GM08714 (cell line): ENCODE data around the gene SRSF1.
A peak's percentile ranks its signal among the peaks of the same experiment; 100 is the strongest.

Experiments used
- H3K4me3 ChIP-seq: fragments of 200-500 bp; sonication (Bioruptor generic); 2 replicates; pipeline ENCODE4 v1.5.1; 2014; ENCODE audit warnings: mild to moderate bottlenecking, low read length, inconsistent platforms
- ZNF274 ChIP-seq: IDR thresholded peaks from 2 replicates; pipeline ENCODE4 v1.6.1; 2012; ENCODE audit warnings: mild to moderate bottlenecking, low read depth, low read length

The SRSF1 gene

DNA sequence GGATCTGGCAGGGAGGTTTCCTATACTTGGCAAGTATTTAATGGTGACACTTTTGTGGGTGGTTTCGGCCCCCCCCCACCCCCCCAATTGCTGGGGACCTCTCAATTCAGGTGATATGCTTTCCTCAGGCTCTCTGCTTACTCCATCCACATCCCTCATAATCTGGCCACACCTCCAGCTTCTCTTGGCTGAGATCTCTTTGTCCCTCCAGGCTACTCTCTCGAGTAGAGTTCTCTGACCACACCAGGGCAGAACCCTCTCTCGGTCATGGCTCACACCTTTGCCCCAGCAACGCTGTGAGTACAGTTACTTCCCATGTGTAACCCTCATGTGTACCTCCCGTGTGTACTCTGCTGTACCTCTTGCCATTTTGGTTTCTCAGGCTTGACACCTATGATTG is 34.1 kb upstream of the SRSF1 start:
- no peak overlapping the region for H3K4me3 ChIP-seq
- TF ChIP-seq ZNF274, result no peak

DNA sequence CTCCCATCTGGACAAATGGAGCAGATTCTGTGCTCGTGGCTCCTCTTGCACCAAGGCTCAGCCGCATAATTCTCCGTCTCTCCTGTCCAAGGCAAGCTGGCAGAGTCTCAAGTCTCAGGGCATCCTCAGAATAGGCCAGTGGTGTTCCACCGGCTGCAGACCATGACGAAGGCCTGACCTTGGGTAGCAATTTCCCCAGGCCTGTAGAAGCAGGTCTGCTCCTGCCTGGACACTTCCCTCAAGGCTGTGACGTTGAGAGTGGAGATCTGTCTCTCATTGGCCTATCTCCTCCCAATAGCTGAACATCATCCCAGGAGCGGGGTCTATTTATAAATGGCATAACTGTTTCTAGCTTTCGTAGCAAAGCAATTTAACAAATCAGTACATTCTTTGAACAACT is 33.3 kb upstream of the SRSF1 start:
- no peak overlapping the region for H3K4me3 ChIP-seq
- TF ChIP-seq ZNF274, result no peak

DNA sequence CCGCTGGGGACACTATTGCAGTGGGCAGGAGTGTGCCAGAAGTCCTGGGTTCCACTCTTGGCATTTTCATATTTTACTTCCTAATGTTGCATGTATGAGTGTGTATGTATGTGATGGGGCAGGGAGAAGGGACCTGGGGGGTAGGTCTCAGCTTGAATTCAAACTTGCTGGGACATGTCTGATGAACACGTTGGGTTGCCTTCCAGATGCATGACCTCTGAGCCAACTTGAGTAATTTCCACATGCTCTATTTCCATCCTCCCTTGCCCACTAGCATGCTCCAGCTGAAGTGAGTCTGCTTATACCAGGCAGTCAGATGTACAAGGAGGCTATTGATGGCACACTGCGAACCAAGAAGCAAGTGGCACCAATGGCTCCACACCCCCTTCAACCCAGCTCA is 32.9 kb upstream of the SRSF1 start:
- no peak for TF ChIP-seq ZNF274
- H3K4me3 ChIP-seq, result no peak overlapping the region

DNA sequence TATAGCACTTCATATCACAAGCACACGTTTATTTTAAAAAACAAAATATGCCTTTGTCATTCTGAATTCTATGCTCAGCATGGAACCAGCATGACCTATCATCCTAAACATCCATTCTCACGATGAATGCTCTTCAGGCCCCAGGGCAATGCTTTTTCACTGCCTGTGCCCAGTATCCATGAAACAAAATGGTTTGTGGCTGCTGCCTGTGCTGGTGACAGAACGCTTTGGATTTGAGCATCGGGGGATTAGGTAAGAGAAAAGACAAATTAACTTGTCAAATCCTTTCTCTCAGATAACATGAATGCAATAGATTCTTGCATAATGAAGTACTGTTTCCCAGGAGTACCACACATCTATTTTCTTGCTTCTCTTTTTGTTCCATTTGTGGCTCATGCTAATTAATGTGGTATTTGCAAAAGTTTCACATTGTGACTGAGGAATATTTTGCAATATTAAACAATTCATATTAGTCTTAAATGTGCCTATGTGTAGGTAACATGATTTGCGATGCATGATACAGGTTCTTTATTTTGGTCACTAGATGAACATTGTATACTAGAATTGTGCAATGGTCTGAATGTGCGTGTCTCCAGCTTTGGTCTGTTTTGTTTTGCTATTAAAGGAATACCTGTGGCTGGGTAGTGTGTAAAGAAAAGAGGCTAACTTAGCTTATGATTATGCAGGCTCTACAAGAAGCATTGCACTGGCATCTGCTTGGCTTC is 25.8 kb upstream of the SRSF1 start:
- no peak for TF ChIP-seq ZNF274
- H3K4me3 ChIP-seq, result no peak overlapping the region

DNA sequence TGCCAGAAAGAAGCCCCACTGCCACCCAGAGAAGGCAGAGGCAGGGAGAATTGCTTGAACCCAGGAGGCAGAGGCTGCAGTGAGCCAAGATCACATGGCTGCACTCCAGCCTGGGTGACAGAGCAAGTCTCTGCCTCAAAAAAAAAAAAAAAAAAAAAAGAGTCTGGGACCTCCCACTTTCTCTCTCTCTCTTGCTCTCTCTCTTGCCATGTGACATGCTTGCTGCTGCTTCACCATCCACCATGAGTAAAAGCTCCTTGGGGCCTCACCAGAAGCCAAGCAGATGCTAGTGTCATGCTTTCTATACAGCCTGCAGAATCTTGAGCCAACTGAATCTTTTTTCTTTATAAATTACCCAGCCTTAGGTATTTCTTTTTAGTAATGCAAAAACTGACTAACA is 21.5 kb upstream of the SRSF1 start:
- no peak for TF ChIP-seq ZNF274
- no peak overlapping the region for H3K4me3 ChIP-seq

DNA sequence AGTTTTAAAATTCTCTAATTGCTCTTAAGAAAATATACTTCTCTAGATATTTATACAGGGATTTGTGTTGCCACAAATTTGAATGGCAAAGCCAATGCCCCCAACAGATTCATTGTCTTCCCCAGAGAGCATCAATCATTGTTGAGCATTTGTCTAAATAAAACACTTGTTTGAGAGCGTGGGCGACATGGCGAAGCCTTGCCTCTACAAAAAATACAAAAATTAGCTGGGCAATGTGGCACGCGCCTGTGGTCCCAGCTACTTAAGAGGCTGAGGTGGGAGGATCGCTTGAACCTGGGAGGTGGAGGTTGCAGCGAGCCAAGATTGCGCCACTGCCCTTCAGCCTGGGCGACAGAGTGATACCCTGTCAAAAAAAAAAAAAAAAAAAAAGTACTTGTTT is 13.4 kb upstream of the SRSF1 start:
- no peak overlapping the region for H3K4me3 ChIP-seq
- no peak for TF ChIP-seq ZNF274

DNA sequence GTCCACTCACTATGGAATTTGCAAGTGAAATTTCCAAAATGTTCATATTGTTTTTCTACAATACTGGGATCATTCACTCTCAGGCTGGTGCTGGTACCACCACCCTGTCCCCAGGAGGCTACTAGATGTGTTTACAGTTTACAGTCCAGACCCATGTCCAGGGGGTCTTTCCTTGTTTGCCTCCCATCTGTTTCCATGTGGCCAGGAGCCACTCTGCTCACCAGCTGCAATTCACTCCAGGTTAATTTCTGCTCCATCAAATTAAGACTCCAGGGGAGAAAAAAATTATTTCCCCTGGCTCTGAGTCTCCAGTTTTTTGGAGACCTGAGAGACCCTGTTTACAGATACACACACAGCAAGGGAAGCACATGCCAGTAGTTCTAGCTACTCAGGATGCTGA is 12.5 kb upstream of the SRSF1 start:
- no peak for TF ChIP-seq ZNF274
- no peak overlapping the region for H3K4me3 ChIP-seq

DNA sequence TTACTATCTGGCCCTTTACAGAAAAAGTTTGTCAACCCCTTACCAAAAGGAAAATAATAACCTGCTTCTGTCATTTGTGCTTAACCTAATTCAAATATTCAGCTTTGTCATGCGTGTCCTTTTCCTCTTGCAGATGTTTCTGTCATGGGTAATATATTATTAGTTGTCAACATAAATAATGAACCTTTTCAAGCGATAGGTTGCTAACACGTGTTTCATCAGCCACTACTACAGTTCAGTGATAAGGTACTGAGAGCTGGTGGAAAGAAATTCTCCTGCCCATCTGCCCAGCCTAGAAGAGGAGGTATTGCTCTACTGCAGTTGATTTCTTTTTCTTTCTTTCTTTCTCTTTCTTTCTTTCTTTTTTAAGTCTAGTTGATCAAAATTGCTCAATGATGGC is 12.0 kb upstream of the SRSF1 start:
- no peak overlapping the region for H3K4me3 ChIP-seq

DNA sequence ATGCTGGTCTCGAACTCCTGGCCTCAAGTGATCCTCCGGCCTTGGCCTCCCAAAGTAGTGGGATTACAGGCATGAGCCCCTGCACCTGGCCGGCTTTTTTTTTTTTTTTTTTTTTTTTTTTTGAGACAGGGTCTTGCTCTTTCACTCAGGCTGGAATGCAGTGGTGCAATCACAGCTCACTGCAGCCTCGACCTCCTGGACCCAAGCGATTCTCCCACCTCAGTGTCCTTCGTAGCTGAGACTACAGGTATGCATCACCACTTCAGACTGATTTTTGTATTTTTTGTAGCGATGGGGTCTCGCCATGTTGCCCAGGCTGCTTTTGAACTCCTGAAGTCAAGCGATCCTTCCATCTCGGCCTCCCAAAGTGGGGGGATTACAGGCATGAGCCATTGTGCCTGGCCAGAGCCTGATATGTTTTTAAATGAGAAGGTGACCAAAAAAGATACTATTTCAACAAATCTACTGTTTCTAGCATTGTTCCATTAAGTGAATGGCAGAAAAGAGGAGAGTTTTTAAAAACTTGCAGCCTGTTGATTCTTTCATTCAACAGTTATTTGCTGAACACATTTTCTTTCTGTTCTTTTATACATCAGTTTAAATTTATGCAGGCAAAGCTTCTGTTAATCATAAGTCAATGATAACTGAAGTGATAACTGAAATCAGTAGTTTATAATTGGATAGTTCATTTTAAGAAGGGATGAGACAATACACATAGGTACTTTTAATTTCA is 3.2 kb upstream of the SRSF1 start:
- TF ChIP-seq ZNF274, result no peak
- H3K4me3 ChIP-seq, result no peak overlapping the region

More for the DNA sequence above, 12.0 kb upstream of the SRSF1 start:
- TF ChIP-seq ZNF274, result no peak

DNA sequence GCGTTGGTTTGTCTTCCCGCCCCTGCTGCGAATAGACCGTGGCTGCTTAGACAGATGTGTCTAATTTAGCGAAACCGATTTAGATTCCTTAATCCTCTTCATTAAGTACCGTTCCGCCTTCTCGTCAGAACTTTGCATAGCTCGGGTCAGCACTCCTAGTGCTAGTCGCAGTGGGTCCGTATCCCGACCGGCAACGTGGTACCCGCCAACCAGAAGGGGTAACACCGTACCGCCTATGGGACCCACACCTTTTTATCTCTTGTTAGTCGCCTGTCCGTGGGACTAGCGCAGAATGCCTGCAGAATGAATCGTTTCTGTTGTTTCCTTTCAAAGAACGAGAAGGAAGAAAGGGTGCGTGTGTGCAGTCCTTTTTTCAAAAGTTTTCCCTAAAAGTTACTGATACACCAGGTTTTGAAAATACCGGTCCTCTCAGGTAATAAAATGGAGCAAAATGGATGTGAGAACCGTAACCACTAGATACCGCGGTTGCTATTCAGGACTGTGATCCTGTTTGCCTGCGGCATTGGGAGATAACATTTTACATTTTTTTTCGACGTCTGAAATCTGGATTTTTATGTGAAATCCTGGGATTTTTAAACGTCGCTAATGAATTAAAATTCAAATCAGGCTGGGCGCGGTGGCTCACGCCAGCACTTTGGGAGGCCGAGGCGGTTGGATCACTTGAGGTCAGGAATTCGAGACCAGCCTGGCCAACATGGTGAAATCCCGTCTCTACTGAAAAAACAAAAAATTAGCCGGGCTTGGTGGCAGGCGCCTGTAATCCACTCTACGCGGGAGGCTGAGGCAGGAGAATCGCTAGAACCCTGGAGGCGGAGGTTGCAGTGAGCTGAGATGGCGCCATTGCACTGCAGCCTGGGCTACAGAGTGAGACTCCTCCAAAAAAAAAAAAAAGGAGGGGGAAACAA is 998 bp upstream of the SRSF1 start:
- H3K4me3 ChIP-seq, result peak overlapping the region; percentile 88
- TF ChIP-seq ZNF274, result no peak

DNA sequence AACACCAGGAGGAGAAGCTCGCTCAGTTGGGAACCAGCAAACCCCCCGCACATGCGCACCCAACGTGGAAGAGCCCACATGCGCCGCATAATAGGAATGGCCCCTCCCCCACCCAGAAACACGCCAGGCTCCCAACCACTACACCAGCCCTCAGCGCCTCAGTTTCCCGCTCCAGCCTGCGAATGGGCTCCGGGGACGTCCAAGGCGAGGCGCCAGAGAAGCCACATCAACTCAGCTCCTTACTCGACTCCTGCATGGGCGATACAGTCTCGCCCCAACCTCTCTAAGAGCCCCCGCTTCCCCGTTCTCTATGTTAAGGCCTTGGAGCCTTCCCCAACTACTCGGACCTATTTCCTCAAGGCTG is 504 bp downstream of the SRSF1 start:
- peak overlapping the region; percentile 88 for H3K4me3 ChIP-seq
- no peak for TF ChIP-seq ZNF274

DNA sequence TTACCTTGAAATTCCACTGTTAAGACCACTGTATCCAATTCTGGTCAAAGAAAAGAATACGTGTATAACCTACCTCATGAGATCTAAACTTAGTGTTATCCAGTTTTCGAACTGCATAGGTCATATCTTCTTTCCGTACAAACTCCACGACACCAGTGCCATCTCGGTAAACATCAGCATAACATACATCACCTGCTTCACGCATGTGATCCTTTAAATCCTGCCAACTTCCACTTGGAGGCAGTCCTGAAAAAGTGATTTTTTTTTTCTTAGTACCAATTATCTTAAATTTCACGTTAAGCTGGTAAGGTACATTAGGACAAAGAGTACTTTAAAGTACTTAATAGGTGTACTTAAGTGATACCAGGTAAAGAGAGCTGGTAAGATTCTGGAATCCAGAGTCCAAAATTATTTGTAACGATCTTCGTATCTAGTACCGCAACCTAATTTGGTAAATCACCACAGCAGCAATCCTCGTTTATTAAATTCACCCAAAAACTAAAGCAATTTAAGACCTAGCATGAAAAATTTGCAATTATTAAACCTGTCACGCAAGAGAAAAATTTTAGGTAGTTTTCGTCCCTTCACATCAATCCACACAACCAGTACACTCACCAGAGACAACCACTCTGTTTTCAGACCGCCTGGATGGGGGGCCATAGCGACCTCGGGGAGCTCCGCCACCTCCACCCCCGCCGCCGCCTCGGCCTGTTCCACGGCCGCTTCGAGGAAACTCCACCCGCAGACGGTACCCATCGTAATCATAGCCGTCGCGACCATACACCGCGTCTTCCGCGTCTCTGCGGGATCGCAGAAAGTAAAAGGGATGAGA is 1.1 kb downstream of the SRSF1 start:
- TF ChIP-seq ZNF274, result no peak
- H3K4me3 ChIP-seq, result peak overlapping the region; percentile 88

DNA sequence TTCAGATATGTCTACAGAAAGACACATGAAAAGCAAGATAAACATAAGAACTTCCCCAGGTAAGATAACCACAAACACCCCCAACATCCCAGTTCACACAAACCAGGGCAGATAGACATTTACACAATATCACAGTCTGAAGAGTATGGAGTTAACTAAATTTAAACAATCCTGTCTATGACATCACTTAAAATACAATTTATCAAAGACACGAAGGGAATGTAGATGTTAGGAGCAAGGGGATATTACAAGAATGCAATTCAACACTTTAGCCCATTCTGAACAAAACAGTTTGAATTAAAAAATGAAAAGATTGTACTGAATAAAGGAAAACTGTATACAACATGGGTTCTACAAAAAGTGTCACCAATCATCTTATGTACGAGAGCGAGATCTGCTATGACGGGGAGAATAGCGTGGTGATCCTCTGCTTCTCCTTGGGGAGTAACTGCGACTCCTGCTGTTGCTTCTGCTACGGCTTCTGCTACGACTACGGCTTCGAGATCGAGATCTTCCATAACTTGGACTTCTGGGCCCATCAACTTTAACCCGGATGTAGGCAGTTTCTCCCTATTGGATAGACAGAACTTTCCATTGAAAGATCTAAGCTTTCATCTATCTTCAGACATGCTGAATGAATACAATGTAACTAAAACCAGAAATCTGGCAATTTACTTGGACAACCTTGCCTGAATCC is 1.9 kb downstream of the SRSF1 start:
- peak overlapping the region; percentile 88 for H3K4me3 ChIP-seq
- TF ChIP-seq ZNF274, result no peak
